Activated CD4-positive, alpha-beta memory T cell treated with anti-CD3 and anti-CD28 coated beads for 36 hours (primary cell): ENCODE results near the gene CRABP2. TPM values are rescaled to one million over a fixed set of nuclear protein-coding genes. Genes with fewer than 3 reads are reported as not detected.

ENCODE experiments used
- CTCF ChIA-PET: fragments of 350-600 bp; sonication (Branson Sonifier 250); formaldehyde crosslinking; loops from one replicate; lab custom pipeline; 2021; ENCODE audit warnings: antibody characterized with exemption, inconsistent platforms; lab: Charles Lee
- POLR2A ChIA-PET: fragments of 350-600 bp; sonication (Branson Sonifier 250); formaldehyde crosslinking; loops from one replicate; lab custom pipeline; 2021; ENCODE audit warnings: antibody characterized with exemption; lab: Charles Lee
- DNase-seq: peaks from one replicate; pipeline ENCODE4 v3.0.0-alpha.2; 2020
- H3K27ac Mint-ChIP-seq: one replicate; pipeline ENCODE4 v1.8.0; 2021; ENCODE audit warnings: mixed read lengths
- H3K27me3 Mint-ChIP-seq: one replicate; pipeline ENCODE4 v1.8.0; 2021; ENCODE audit warnings: mixed read lengths
- H3K36me3 Mint-ChIP-seq: one replicate; pipeline ENCODE4 v1.8.0; 2021; ENCODE audit warnings: mixed read lengths
- H3K4me1 Mint-ChIP-seq: one replicate; pipeline ENCODE4 v1.8.0; 2021; ENCODE audit warnings: low read depth, mixed read lengths
- H3K4me3 Mint-ChIP-seq: one replicate; pipeline ENCODE4 v1.8.0; 2021; ENCODE audit warnings: mild to moderate bottlenecking, mixed read lengths
- H3K9me3 Mint-ChIP-seq: one replicate; pipeline ENCODE4 v1.8.0; 2021; ENCODE audit warnings: mixed read lengths
- intact Hi-C: fragments of 100-400 bp; cut with micrococcal nuclease; formaldehyde crosslinking; loops from one replicate; pipeline ENCODE4 v1.15.1; 2023
- total RNA-seq, 2 experiments: library from RNA; stranded (reverse); gene quantifications; one replicate each; pipeline ENCODE4 v1.2.3, GENCODE V29; 2021

Gene CRABP2
- total RNA-seq, result 1 to 10 TPM; 1.1 to 2.3 TPM

- ChIA-PET POLR2A (interaction anchor here (1.5 to 2.0 kb wide), 3 partner anchors 11 to 21 kb away, joined by 5 to 14 read pairs (median 7); no protein-coding TSS in a partner anchor), CTCF (interaction anchor here (0.6 to 36.2 kb wide), 15 partner anchors 9 to 185 kb away, joined by 3 to 1179 read pairs (median 6); partner anchors contain the start of genes CRABP2, ISG20L2, METTL25B and MRPL24)
- H3K36me3 Mint-ChIP-seq, result no peaks in the 10 kb centered on the region
- H3K4me3 Mint-ChIP-seq, result peak within 1 kb of the TSS; percentile 75
- no peaks in the 10 kb centered on the region for H3K9me3 Mint-ChIP-seq
- H3K27me3 Mint-ChIP-seq, result peaks cover 24% of the 10 kb centered on the region
- peaks cover 28% of the 10 kb centered on the region for H3K4me1 Mint-ChIP-seq
- DNase-seq, result peak; percentile 30
- no peak within 1 kb of the TSS for H3K27ac Mint-ChIP-seq
- intact Hi-C loops, result loop anchor here (1.0 to 2.0 kb wide), 2 partner anchors 16 to 45 kb away; no protein-coding TSS in a partner anchor
These were observed at the start of gene CRABP2 for GRCh38 chr1:156705321-156705917. TSS of gene CRABP2 (minus strand) at chr1:156705583. CDS start at chr1:156705446, 137 bp downstream.

GRCh38 chr1:156754219-156754618, 48.8 kb upstream of the CRABP2 start:
- H3K27ac Mint-ChIP-seq, result no peak overlapping the region
- H3K9me3 Mint-ChIP-seq, result no peaks in the 10 kb centered on the region
- DNase-seq, result no peak
- intact Hi-C loops, result no loop called here
- CTCF ChIA-PET, result interaction anchor here (5.0 kb wide), 1 partner anchor 28 kb away, joined by 24 read pairs; no protein-coding TSS in a partner anchor
- POLR2A ChIA-PET, result no interaction called here
- H3K4me3 Mint-ChIP-seq, result no peak overlapping the region
- peaks cover 8% of the 10 kb centered on the region for H3K4me1 Mint-ChIP-seq
- peaks cover 14% of the 10 kb centered on the region for H3K36me3 Mint-ChIP-seq
- H3K27me3 Mint-ChIP-seq, result no peaks in the 10 kb centered on the region

- H3K27me3 Mint-ChIP-seq, result no peaks in the 10 kb centered on the region
- H3K4me3 Mint-ChIP-seq, result peak overlapping the region; percentile 93
- intact Hi-C loops, result no loop called here
- H3K9me3 Mint-ChIP-seq, result no peaks in the 10 kb centered on the region
- H3K27ac Mint-ChIP-seq, result peak overlapping the region; percentile 64
- H3K36me3 Mint-ChIP-seq, result peaks cover 26% of the 10 kb centered on the region
- peaks cover 19% of the 10 kb centered on the region for H3K4me1 Mint-ChIP-seq
- ChIA-PET CTCF (interaction anchor here (0.6 to 4.1 kb wide), 8 partner anchors 10 to 128 kb away, joined by 3 to 75 read pairs (median 7); partner anchors contain the start of genes ISG20L2, METTL25B, MRPL24 and PRCC), POLR2A (interaction anchor here (1.9 to 3.9 kb wide), 4 partner anchors 12 to 27 kb away, joined by 6 to 48 read pairs (median 34); partner anchors contain the start of genes ISG20L2, METTL25B, MRPL24 and PRCC)
- no peak for DNase-seq
These were observed 47.6 kb upstream of the CRABP2 start for GRCh38 chr1:156752843-156753482.

- peaks cover 28% of the 10 kb centered on the region for H3K4me1 Mint-ChIP-seq
- H3K9me3 Mint-ChIP-seq, result no peaks in the 10 kb centered on the region
- POLR2A ChIA-PET, result interaction anchor here (0.6 to 3.9 kb wide), 7 partner anchors 11 to 147 kb away, joined by 4 to 48 read pairs (median 6); partner anchors contain the start of genes ISG20L2, METTL25B, MRPL24 and PRCC
- H3K27ac Mint-ChIP-seq, result peak overlapping the region; percentile 93
- peak; percentile 99 for DNase-seq
- H3K27me3 Mint-ChIP-seq, result no peaks in the 10 kb centered on the region
- intact Hi-C loops, result loop anchor here (1.0 to 2.0 kb wide), 4 partner anchors 11 to 65 kb away; partner anchors contain the start of genes ISG20L2, METTL25B, MRPL24 and PRCC
- H3K4me3 Mint-ChIP-seq, result peak overlapping the region; percentile 93
- CTCF ChIA-PET, result interaction anchor here (0.7 to 4.1 kb wide), 9 partner anchors 9 to 127 kb away, joined by 3 to 75 read pairs (median 5); partner anchors contain the start of genes ISG20L2, METTL25B, MRPL24 and PRCC
- H3K36me3 Mint-ChIP-seq, result peaks cover 34% of the 10 kb centered on the region
These were observed 46.5 kb upstream of the CRABP2 start for GRCh38 chr1:156751757-156752481.

DNA sequence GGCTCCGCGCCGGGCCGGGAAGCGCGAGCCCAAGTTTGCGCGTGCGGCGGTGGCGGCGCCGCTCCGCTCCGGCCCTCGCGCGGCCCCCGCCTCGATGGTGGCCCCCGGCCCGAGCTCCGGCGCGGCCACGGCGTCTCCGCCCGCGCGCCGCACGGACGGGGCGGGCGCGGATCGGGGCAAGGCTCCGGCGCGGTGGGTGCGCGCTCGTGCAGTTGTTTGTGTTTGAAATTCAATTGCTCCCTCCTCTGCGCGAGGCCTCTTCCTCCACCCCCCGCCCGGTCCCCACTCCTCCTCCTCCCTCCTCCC, 46.0 kb upstream of the CRABP2 start, which contains the start of gene HDGF:
TSS of gene HDGF (minus strand) at position 225 of the 306 bp plus-strand sequence. CDS start 246 bp downstream, outside the sequence.
- POLR2A ChIA-PET, result interaction anchor here (1.2 to 3.9 kb wide), 6 partner anchors 11 to 65 kb away, joined by 5 to 48 read pairs (median 20); partner anchors contain the start of genes ISG20L2, METTL25B, MRPL24 and PRCC
- no peak for DNase-seq
- Mint-ChIP-seq H3K36me3 (peaks cover 36% of the 10 kb centered on the region), H3K4me3 (peak within 1 kb of the TSS; percentile 93), H3K27me3 (no peaks in the 10 kb centered on the region), H3K27ac (peak within 1 kb of the TSS; percentile 94), H3K9me3 (no peaks in the 10 kb centered on the region), H3K4me1 (peaks cover 32% of the 10 kb centered on the region)
- intact Hi-C loops, result loop anchor here (1.0 to 2.0 kb wide), 4 partner anchors 10 to 65 kb away; partner anchors contain the start of genes ISG20L2, METTL25B, MRPL24 and PRCC
- CTCF ChIA-PET, result interaction anchor here (0.7 to 4.1 kb wide), 7 partner anchors 9 to 127 kb away, joined by 3 to 75 read pairs (median 9); partner anchors contain the start of genes ISG20L2, METTL25B, MRPL24 and PRCC

DNA sequence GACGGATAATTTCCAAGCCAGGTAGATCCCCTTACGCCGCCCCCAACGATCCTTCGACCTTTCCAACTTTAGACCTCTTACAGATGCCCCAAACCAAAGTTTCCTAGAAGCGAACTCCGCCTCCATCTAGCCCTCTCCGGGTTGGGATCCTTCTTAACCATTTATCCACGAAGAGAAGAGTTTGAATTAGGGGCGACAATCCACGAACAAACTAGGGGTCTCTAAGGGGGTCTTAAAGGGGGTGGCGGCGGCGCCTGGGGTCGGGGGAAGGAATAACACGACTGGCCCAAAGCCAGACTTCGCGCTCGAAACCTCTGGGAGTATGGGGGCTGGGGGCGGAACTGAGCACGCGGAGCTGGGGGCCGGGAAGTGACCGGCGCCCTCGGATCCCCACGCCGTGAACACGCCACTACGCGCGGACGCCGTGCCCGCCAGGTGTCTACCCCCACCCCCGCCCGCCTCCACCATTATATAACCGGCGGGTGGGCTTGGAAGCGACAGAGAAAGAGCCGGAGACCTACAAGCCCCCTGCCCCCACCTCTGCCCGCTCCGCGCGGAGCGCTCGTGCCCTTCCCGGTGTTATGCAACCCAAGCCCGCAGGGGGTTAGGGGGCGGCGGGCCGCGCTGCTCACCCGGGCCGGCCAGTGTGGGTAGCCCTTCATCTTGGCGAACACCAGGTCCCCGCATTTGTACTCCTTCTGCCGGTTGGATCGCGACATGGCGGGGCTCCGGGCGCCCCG, 45.5 kb upstream of the CRABP2 start:
- H3K27ac Mint-ChIP-seq, result peak overlapping the region; percentile 94
- peak; percentile 57 for DNase-seq
- peaks cover 37% of the 10 kb centered on the region for H3K4me1 Mint-ChIP-seq
- no peaks in the 10 kb centered on the region for H3K9me3 Mint-ChIP-seq
- ChIA-PET CTCF (interaction anchor here (0.7 to 4.1 kb wide), 6 partner anchors 8 to 126 kb away, joined by 3 to 75 read pairs (median 7); partner anchors contain the start of genes ISG20L2, METTL25B and MRPL24), POLR2A (interaction anchor here (1.0 to 3.9 kb wide), 7 partner anchors 10 to 65 kb away, joined by 4 to 48 read pairs (median 6); partner anchors contain the start of genes ISG20L2, METTL25B, MRPL24 and PRCC)
- intact Hi-C loops, result loop anchor here (1.0 to 2.0 kb wide), 4 partner anchors 10 to 66 kb away; partner anchors contain the start of genes ISG20L2, METTL25B, MRPL24 and PRCC
- peak overlapping the region; percentile 93 for H3K4me3 Mint-ChIP-seq
- peaks cover 38% of the 10 kb centered on the region for H3K36me3 Mint-ChIP-seq
- no peaks in the 10 kb centered on the region for H3K27me3 Mint-ChIP-seq

DNA sequence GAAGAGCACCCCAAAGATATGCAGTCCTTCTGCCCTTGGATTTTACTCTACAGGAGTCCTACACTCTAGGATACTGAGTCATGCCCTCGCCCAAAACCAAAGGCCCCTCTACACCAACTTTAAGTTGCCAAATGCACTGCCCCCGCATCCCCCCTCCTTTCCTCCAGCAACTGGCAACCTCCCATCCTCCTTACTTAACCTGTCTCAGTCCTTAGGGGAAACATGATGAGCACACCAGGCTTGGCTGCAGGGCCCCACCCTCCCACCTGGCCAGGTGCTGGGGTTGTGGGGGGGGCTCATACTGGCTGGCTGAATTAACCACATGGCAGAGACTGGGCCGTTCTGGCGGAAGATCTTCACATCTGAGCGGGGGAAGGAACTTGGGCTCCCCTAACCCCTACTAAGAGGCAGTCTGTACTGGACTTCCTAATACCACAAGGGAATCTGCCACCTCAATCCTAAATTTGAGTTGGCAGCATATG, 44.8 kb upstream of the CRABP2 start:
- Mint-ChIP-seq H3K9me3 (no peaks in the 10 kb centered on the region), H3K27ac (peak overlapping the region; percentile 94), H3K36me3 (peaks cover 44% of the 10 kb centered on the region), H3K27me3 (no peaks in the 10 kb centered on the region), H3K4me3 (peak overlapping the region; percentile 93), H3K4me1 (peaks cover 44% of the 10 kb centered on the region)
- ChIA-PET POLR2A (interaction anchor here (1.0 to 3.9 kb wide), 5 partner anchors 9 to 22 kb away, joined by 3 to 48 read pairs (median 11); partner anchors contain the start of genes ISG20L2, METTL25B and MRPL24), CTCF (interaction anchor here (1.4 to 4.1 kb wide), 2 partner anchors 23 to 61 kb away, joined by 3 to 75 read pairs; partner anchors contain the start of genes ISG20L2 and METTL25B)
- DNase-seq, result peak; percentile 73
- intact Hi-C loops, result loop anchor here (2.0 kb wide), 1 partner anchor 67 kb away; the partner anchor contains the start of gene SH2D2A

DNA sequence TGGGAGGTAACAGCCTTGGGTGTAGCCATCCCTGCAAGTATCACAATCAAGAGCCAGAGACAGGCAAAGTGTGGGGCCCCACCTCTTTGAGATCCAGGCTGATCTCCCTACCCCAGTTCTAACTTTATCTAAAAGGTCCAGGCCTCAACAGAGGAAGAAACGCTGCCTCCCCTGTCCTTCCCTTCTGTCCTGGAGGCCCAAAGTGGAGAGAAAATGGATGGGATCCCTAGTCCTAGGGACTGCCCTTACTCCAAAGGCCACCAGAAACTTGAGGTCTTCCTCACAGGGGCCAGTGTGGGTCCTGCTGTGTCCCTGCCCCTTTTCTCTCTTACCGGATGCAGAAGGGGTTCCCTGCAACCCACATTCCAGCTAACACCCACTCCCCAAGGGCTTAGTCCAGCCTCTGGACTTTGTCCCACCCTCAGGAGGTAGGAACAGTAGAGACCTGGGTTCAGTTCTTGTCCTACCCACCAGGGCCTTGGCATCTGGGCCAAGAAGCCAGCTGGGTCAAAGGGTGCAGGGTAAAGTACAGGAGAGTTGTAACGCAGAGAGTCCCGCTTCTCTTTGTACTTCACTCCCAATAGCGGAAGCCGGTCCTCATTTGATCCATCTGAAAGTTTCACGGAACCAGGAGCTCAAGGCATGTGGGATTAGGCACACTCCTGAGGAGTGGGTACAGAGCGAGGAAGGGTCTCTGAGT, 44.2 kb upstream of the CRABP2 start:
- Mint-ChIP-seq H3K4me1 (peaks cover 48% of the 10 kb centered on the region), H3K4me3 (peak overlapping the region; percentile 93), H3K9me3 (no peaks in the 10 kb centered on the region), H3K27ac (peak overlapping the region; percentile 94), H3K27me3 (no peaks in the 10 kb centered on the region), H3K36me3 (peaks cover 50% of the 10 kb centered on the region)
- ChIA-PET CTCF (interaction anchor here (4.1 kb wide), 1 partner anchor 22 kb away, joined by 75 read pairs; the partner anchor contains the start of genes ISG20L2 and METTL25B), POLR2A (interaction anchor here (1.1 to 3.9 kb wide), 3 partner anchors 8 to 21 kb away, joined by 3 to 36 read pairs (median 11); partner anchors contain the start of genes ISG20L2, METTL25B and MRPL24)
- DNase-seq, result peak; percentile 26
- intact Hi-C loops, result loop anchor here (2.0 kb wide), 1 partner anchor 67 kb away; the partner anchor contains the start of gene SH2D2A

DNA sequence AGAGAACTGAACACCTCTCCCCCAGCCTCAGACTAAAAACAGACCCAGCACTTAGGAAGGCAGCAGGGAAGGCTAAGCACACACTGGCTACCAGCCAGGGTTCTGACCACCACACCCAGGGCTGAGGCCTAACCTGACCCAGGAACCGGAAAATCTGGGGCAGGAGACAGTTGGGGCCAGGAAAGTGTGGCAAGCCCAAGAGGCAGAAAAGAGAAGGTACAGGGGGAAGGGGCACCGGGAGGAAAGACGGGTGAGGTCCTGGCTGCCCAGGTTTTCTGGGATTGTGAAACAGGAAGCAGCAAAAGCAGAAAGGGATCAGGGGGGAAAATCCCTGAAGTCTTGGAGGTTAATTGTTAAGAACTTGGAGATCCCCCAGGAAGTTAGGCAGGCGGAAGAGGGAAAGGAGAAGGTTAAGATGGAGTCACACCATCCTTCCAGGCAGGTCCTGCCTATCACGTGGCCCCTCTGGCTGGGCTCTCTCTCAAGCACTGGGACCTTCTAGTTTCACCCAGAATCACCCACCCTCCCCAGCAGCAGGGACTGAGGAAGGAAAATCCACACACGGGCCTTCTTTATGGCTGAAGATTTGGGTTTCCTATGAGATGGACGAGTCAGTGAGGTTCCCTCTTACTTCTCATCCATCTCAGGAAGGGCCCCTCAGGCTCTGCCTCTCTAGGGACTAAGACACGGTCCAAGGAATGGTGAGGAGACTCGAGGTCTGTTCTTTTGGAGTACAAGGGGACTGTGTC, 43.5 kb upstream of the CRABP2 start:
- Mint-ChIP-seq H3K36me3 (peaks cover 54% of the 10 kb centered on the region), H3K27me3 (no peaks in the 10 kb centered on the region), H3K4me3 (peak overlapping the region; percentile 93), H3K9me3 (no peaks in the 10 kb centered on the region), H3K27ac (peak overlapping the region; percentile 94), H3K4me1 (peaks cover 53% of the 10 kb centered on the region)
- ChIA-PET CTCF (interaction anchor here (4.1 kb wide), 1 partner anchor 22 kb away, joined by 75 read pairs; the partner anchor contains the start of genes ISG20L2 and METTL25B), POLR2A (interaction anchor here (1.1 to 3.9 kb wide), 2 partner anchors 20 to 21 kb away, joined by 3 to 36 read pairs; partner anchors contain the start of genes ISG20L2 and METTL25B)
- intact Hi-C loops, result no loop called here
- DNase-seq, result peak; percentile 49
